ENCODE data around the gene KRTAP12-4.
"Not testable (repeated sequence)": the region's sequence is repeated elsewhere in the genome, so short reads cannot be mapped to it uniquely, and the experiment has no call there.

Gene KRTAP12-4

DNA sequence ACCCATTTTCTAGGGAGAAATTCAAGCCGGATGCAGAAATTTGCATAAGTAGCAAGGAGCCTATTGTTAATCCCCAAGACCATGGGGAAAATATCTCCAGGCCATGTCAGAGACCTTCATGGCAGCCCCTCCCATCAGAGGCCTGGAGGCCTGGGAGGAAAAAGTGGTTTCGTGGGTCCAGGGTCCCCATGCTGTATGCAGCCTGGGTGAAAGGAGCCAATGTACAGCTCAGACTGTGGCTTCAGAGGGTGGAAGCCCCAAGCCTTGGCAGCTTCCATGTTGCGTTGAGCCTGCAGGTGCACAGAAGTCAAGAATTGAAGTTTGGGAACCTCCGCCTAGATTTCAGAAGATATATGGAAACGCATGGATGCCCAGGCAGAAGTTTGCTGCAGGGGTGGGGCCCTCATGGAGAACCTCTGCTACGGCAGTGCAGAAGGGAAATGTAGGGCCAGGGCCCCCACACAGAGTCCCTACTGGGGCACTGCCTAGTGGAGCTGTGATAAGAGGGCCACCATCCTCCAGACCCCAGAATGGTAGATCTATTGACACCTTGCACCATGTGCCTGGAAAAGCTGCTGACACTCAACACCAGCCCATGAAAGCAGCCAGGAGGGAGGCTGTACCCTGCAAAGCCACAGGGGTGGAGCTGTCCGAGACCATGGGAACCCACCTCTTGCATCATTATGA lies 44.2 kb downstream of the KRTAP12-4 start:
- DNase-seq (ENCODE audit: low read depth), result not testable (repeated sequence)

DNA sequence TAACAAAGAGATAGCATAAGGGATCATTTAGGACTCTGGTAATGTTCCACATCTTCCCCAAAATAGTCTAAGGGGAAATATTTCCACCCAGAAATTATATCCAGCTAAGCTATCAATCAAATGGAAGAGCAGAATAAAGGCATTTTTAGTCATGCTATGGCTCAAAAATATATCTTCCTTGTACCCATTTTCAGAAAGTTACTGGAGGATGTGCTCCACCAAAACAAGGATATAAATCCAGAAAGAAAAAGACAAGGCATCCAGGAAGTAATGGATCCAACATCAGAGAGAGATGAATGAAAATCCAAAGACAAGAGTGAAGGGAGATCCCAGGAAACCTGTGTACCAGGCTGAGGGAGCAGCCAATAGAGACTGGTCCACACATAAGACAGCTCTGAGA lies 45.3 kb downstream of the KRTAP12-4 start:
- no peak for DNase-seq (ENCODE audit: low read depth)

DNA sequence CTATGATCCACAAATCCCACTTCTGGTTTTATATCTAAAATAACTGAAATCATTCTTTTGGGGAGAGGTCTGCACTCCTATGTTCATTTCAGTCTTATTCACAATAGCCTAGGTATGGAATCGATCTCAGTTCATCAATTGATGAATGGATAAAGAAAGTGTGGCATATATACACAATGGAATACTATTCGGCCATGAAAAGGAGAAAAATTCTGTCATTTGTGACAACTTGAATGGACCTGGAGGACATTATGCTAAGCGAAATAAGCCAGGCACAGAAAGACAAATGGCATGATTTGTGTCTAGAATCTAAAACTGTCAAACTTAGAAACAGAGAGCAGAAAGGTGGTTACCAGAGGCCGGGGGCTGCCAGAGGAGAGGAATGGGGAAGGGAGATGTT lies 48.0 kb downstream of the KRTAP12-4 start:
- DNase-seq (ENCODE audit: low read depth), result no peak

Data from HS-5 (cell line).